Measurements from ENCODE around the gene UPK3BL2.
"Not testable (repeated sequence)": the region's sequence is repeated elsewhere in the genome, so short reads cannot be mapped to it uniquely, and the experiment has no call there.

UPK3BL2 gene

GRCh38 chr7:102543596-102543995 is at the start of gene UPK3BL2:
Gene UPK3BL2, minus strand, starts transcription at chr7:102543696. Its CDS starts 60 bp downstream, at chr7:102543636.
- not testable (repeated sequence) for H3K36me3 ChIP-seq (ENCODE audit: control insufficient read depth in 5 of 5, insufficient read depth in 5 of 5, low read length in 5 of 5); H3K4me1 ChIP-seq (ENCODE audit: control insufficient read depth in 5 of 5, insufficient read depth in 5 of 5, low read length in 5 of 5); H3K9ac ChIP-seq (ENCODE audit: low read length in 5 of 5); H3K27me3 ChIP-seq (ENCODE audit: control insufficient read depth in 5 of 5, insufficient read depth in 4 of 5, low read length in 5 of 5); H3K4me3 ChIP-seq (ENCODE audit: low read depth in 1 of 5, low read length in 5 of 5); H3K27ac ChIP-seq (ENCODE audit: low read depth, low read length); H3K9me3 ChIP-seq (ENCODE audit: control insufficient read depth in 5 of 5, low read length in 5 of 5)

GRCh38 chr7:102592477-102593019 is 49.1 kb upstream of the UPK3BL2 start:
- not testable (repeated sequence) for H3K4me3 ChIP-seq (ENCODE audit: low read depth in 1 of 5, low read length in 5 of 5); H3K27ac ChIP-seq (ENCODE audit: low read depth, low read length); H3K9ac ChIP-seq (ENCODE audit: low read length in 5 of 5); H3K4me1 ChIP-seq (ENCODE audit: control insufficient read depth in 5 of 5, insufficient read depth in 5 of 5, low read length in 5 of 5); H3K27me3 ChIP-seq (ENCODE audit: control insufficient read depth in 5 of 5, insufficient read depth in 4 of 5, low read length in 5 of 5); H3K36me3 ChIP-seq (ENCODE audit: control insufficient read depth in 5 of 5, insufficient read depth in 5 of 5, low read length in 5 of 5); H3K9me3 ChIP-seq (ENCODE audit: control insufficient read depth in 5 of 5, low read length in 5 of 5)

GRCh38 chr7:102589857-102590256 is 46.4 kb upstream of the UPK3BL2 start:
- not testable (repeated sequence) for H3K27ac ChIP-seq (ENCODE audit: low read depth, low read length); H3K9me3 ChIP-seq (ENCODE audit: control insufficient read depth in 5 of 5, low read length in 5 of 5); H3K9ac ChIP-seq (ENCODE audit: low read length in 5 of 5); H3K27me3 ChIP-seq (ENCODE audit: control insufficient read depth in 5 of 5, insufficient read depth in 4 of 5, low read length in 5 of 5); H3K36me3 ChIP-seq (ENCODE audit: control insufficient read depth in 5 of 5, insufficient read depth in 5 of 5, low read length in 5 of 5); H3K4me1 ChIP-seq (ENCODE audit: control insufficient read depth in 5 of 5, insufficient read depth in 5 of 5, low read length in 5 of 5); H3K4me3 ChIP-seq (ENCODE audit: low read depth in 1 of 5, low read length in 5 of 5)

- not testable (repeated sequence) for H3K36me3 ChIP-seq (ENCODE audit: control insufficient read depth in 5 of 5, insufficient read depth in 5 of 5, low read length in 5 of 5); H3K27ac ChIP-seq (ENCODE audit: low read depth, low read length); H3K9ac ChIP-seq (ENCODE audit: low read length in 5 of 5); H3K9me3 ChIP-seq (ENCODE audit: control insufficient read depth in 5 of 5, low read length in 5 of 5); H3K27me3 ChIP-seq (ENCODE audit: control insufficient read depth in 5 of 5, insufficient read depth in 4 of 5, low read length in 5 of 5); H3K4me3 ChIP-seq (ENCODE audit: low read depth in 1 of 5, low read length in 5 of 5); H3K4me1 ChIP-seq (ENCODE audit: control insufficient read depth in 5 of 5, insufficient read depth in 5 of 5, low read length in 5 of 5)
Measured at GRCh38 chr7:102583495-102583894, 40.0 kb upstream of the UPK3BL2 start.

- not testable (repeated sequence) for H3K9me3 ChIP-seq (ENCODE audit: control insufficient read depth in 5 of 5, low read length in 5 of 5); H3K9ac ChIP-seq (ENCODE audit: low read length in 5 of 5); H3K4me1 ChIP-seq (ENCODE audit: control insufficient read depth in 5 of 5, insufficient read depth in 5 of 5, low read length in 5 of 5); H3K27ac ChIP-seq (ENCODE audit: low read depth, low read length); H3K4me3 ChIP-seq (ENCODE audit: low read depth in 1 of 5, low read length in 5 of 5); H3K27me3 ChIP-seq (ENCODE audit: control insufficient read depth in 5 of 5, insufficient read depth in 4 of 5, low read length in 5 of 5); H3K36me3 ChIP-seq (ENCODE audit: control insufficient read depth in 5 of 5, insufficient read depth in 5 of 5, low read length in 5 of 5)
Measured at GRCh38 chr7:102581722-102582121, 38.2 kb upstream of the UPK3BL2 start.

- not testable (repeated sequence) for H3K9ac ChIP-seq (ENCODE audit: low read length in 5 of 5); H3K9me3 ChIP-seq (ENCODE audit: control insufficient read depth in 5 of 5, low read length in 5 of 5); H3K27ac ChIP-seq (ENCODE audit: low read depth, low read length); H3K4me1 ChIP-seq (ENCODE audit: control insufficient read depth in 5 of 5, insufficient read depth in 5 of 5, low read length in 5 of 5); H3K27me3 ChIP-seq (ENCODE audit: control insufficient read depth in 5 of 5, insufficient read depth in 4 of 5, low read length in 5 of 5); H3K36me3 ChIP-seq (ENCODE audit: control insufficient read depth in 5 of 5, insufficient read depth in 5 of 5, low read length in 5 of 5); H3K4me3 ChIP-seq (ENCODE audit: low read depth in 1 of 5, low read length in 5 of 5)
Measured at GRCh38 chr7:102578486-102578885, 35.0 kb upstream of the UPK3BL2 start.

- not testable (repeated sequence) for H3K9ac ChIP-seq (ENCODE audit: low read length in 5 of 5); H3K4me1 ChIP-seq (ENCODE audit: control insufficient read depth in 5 of 5, insufficient read depth in 5 of 5, low read length in 5 of 5); H3K27ac ChIP-seq (ENCODE audit: low read depth, low read length); H3K4me3 ChIP-seq (ENCODE audit: low read depth in 1 of 5, low read length in 5 of 5); H3K27me3 ChIP-seq (ENCODE audit: control insufficient read depth in 5 of 5, insufficient read depth in 4 of 5, low read length in 5 of 5); H3K9me3 ChIP-seq (ENCODE audit: control insufficient read depth in 5 of 5, low read length in 5 of 5); H3K36me3 ChIP-seq (ENCODE audit: control insufficient read depth in 5 of 5, insufficient read depth in 5 of 5, low read length in 5 of 5)
Measured at GRCh38 chr7:102577315-102578240, 34.1 kb upstream of the UPK3BL2 start.

- not testable (repeated sequence) for H3K9ac ChIP-seq (ENCODE audit: low read length in 5 of 5); H3K4me3 ChIP-seq (ENCODE audit: low read depth in 1 of 5, low read length in 5 of 5); H3K9me3 ChIP-seq (ENCODE audit: control insufficient read depth in 5 of 5, low read length in 5 of 5); H3K4me1 ChIP-seq (ENCODE audit: control insufficient read depth in 5 of 5, insufficient read depth in 5 of 5, low read length in 5 of 5); H3K27me3 ChIP-seq (ENCODE audit: control insufficient read depth in 5 of 5, insufficient read depth in 4 of 5, low read length in 5 of 5); H3K27ac ChIP-seq (ENCODE audit: low read depth, low read length); H3K36me3 ChIP-seq (ENCODE audit: control insufficient read depth in 5 of 5, insufficient read depth in 5 of 5, low read length in 5 of 5)
Measured at GRCh38 chr7:102576363-102576762, 32.9 kb upstream of the UPK3BL2 start.

- H3K4me1 ChIP-seq (ENCODE audit: control insufficient read depth in 5 of 5, insufficient read depth in 5 of 5, low read length in 5 of 5); H3K4me3 ChIP-seq (ENCODE audit: low read depth in 1 of 5, low read length in 5 of 5); H3K27ac ChIP-seq (ENCODE audit: low read depth, low read length); H3K9ac ChIP-seq (ENCODE audit: low read length in 5 of 5); H3K36me3 ChIP-seq (ENCODE audit: control insufficient read depth in 5 of 5, insufficient read depth in 5 of 5, low read length in 5 of 5); H3K27me3 ChIP-seq (ENCODE audit: control insufficient read depth in 5 of 5, insufficient read depth in 4 of 5, low read length in 5 of 5); H3K9me3 ChIP-seq (ENCODE audit: control insufficient read depth in 5 of 5, low read length in 5 of 5): not testable (repeated sequence)
Measured at GRCh38 chr7:102574607-102575006, 31.1 kb upstream of the UPK3BL2 start.

- H3K4me3 ChIP-seq (ENCODE audit: low read depth in 1 of 5, low read length in 5 of 5), result peak within 1 kb of the TSS; percentile 69 to 75 (median 72)
- H3K9ac ChIP-seq (ENCODE audit: low read length in 5 of 5), result peak within 1 kb of the TSS in 3 of 5 donors; percentile 66 to 86 (median 82)
- H3K36me3 ChIP-seq (ENCODE audit: control insufficient read depth in 5 of 5, insufficient read depth in 5 of 5, low read length in 5 of 5); H3K4me1 ChIP-seq (ENCODE audit: control insufficient read depth in 5 of 5, insufficient read depth in 5 of 5, low read length in 5 of 5); H3K27ac ChIP-seq (ENCODE audit: low read depth, low read length); H3K9me3 ChIP-seq (ENCODE audit: control insufficient read depth in 5 of 5, low read length in 5 of 5); H3K27me3 ChIP-seq (ENCODE audit: control insufficient read depth in 5 of 5, insufficient read depth in 4 of 5, low read length in 5 of 5): not testable (repeated sequence)
Measured at GRCh38 chr7:102572261-102573239, 29.1 kb upstream of the UPK3BL2 start, which contains the start of gene POLR2J3. Gene POLR2J3, minus strand, starts transcription at chr7:102572583. Its CDS starts 62 bp downstream, at chr7:102572521.

Measured in subcutaneous abdominal adipose tissue (tissue), 5 donors.